Measurements from ENCODE around the gene ARHGAP6.
A peak's percentile ranks its signal among the peaks of the same experiment; 100 is the strongest.
"Not testable (repeated sequence)": the region's sequence is repeated elsewhere in the genome, so short reads cannot be mapped to it uniquely, and the experiment has no call there.

The ARHGAP6 gene

DNA sequence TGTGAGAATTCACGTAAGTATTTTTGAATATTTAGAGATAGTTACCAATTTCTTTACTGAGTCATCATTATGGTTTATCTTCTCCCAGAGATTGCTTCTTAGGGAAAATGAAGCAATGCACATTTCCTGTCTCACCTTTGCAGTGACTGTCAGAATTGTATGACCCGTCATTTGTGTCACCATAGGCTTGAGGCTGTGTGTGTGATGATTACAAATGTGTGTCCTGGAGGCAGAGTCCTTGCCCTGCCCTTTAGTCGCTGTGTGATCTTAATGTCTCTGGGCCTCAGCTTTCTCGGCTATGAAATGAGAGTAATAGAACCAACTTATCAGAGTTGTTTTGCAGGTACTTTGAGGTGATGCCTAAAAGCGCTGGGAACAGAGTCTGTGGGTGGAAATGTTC is 540.7 kb downstream of the ARHGAP6 start:
- TF ChIP-seq, protein P1, sequence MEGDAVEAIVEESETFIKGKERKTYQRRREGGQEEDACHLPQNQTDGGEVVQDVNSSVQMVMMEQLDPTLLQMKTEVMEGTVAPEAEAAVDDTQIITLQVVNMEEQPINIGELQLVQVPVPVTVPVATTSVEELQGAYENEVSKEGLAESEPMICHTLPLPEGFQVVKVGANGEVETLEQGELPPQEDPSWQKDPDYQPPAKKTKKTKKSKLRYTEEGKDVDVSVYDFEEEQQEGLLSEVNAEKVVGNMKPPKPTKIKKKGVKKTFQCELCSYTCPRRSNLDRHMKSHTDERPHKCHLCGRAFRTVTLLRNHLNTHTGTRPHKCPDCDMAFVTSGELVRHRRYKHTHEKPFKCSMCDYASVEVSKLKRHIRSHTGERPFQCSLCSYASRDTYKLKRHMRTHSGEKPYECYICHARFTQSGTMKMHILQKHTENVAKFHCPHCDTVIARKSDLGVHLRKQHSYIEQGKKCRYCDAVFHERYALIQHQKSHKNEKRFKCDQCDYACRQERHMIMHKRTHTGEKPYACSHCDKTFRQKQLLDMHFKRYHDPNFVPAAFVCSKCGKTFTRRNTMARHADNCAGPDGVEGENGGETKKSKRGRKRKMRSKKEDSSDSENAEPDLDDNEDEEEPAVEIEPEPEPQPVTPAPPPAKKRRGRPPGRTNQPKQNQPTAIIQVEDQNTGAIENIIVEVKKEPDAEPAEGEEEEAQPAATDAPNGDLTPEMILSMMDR (conservative IDR thresholded peaks at IDR 0.05; ENCODE audit: low read length): no peak
- H3K4me3 ChIP-seq (ENCODE audit: low read length): no peak overlapping the region
- no peak for DNase-seq (ENCODE audit: low read depth)

DNA sequence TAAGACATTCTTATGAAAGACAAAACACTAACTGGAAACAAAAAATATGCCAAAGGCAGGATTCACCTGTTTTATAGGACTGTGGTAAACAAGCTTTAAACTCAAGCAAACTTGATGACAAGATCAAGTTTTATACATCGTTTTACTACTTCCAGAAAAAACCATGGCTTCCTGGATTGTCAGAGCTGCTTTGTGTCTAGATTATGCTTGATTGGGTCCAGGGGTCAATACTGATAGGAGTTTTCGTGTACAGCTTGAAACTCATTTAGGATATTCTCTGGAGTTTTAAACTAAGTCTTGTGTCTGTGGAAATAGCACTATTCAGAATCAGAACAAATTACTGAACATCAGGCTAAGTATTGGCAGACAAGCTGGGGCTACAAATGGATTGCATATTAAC is 541.6 kb downstream of the ARHGAP6 start:
- DNase-seq (ENCODE audit: low read depth): no peak
- TF ChIP-seq, protein P1 (conservative IDR thresholded peaks at IDR 0.05; ENCODE audit: low read length): no peak
- no peak overlapping the region for H3K4me3 ChIP-seq (ENCODE audit: low read length)

DNA sequence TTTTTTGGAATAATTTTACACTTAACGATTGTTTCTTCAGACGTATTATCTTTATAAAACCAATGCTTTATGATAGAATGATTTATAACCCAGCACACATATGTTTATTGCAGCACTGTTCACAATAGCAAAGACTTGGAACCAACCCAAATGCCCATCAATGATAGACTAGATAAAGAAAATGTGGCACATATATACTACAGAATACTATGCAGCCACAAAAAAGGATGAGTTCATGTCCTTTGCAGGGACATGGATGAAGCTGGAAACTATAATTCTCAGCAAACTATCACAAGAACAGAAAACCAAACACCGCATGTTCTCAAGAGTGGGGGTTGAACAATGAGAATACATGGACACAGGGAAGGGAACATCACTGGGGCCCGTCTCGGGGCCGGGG is 542.6 kb downstream of the ARHGAP6 start:
- not testable (repeated sequence) for H3K4me3 ChIP-seq (ENCODE audit: low read length); DNase-seq (ENCODE audit: low read depth)

- TF ChIP-seq, protein P1 (conservative IDR thresholded peaks at IDR 0.05; ENCODE audit: low read length): no peak
- DNase-seq (ENCODE audit: low read depth): no peak
Observed at GRCh38 chrX:11119313-11119943, 546.3 kb downstream of the ARHGAP6 start.

GRCh38 chrX:11117745-11118144 is 548.0 kb downstream of the ARHGAP6 start:
- DNase-seq (ENCODE audit: low read depth): no peak
- TF ChIP-seq, protein P1 (conservative IDR thresholded peaks at IDR 0.05; ENCODE audit: low read length): no peak
- no peak overlapping the region for H3K4me3 ChIP-seq (ENCODE audit: low read length)

More at GRCh38 chrX:11119313-11119943, 546.3 kb downstream of the ARHGAP6 start:
- no peak overlapping the region for H3K4me3 ChIP-seq (ENCODE audit: low read length)

- DNase-seq (ENCODE audit: low read depth): peak; percentile 21
- H3K4me3 ChIP-seq (ENCODE audit: low read length): no peak overlapping the region
- TF ChIP-seq, protein P1 (conservative IDR thresholded peaks at IDR 0.05; ENCODE audit: low read length): no peak
Observed at GRCh38 chrX:11113731-11114130, 552.0 kb downstream of the ARHGAP6 start.

GRCh38 chrX:11111947-11112346 is 553.8 kb downstream of the ARHGAP6 start:
- TF ChIP-seq, protein P1 (conservative IDR thresholded peaks at IDR 0.05; ENCODE audit: low read length): no peak
- peak overlapping the region; percentile 84 for H3K4me3 ChIP-seq (ENCODE audit: low read length)
- DNase-seq (ENCODE audit: low read depth): no peak
